ENCODE data around the gene TGM5. TPM values are rescaled to one million over a fixed set of nuclear protein-coding genes. Genes with fewer than 3 reads are reported as not detected.
"Not testable (repeated sequence)": the region's sequence is repeated elsewhere in the genome, so short reads cannot be mapped to it uniquely, and the experiment has no call there.

Gene TGM5
- total RNA-seq, 4 donors from 2014 or later: not detected

GRCh38 chr15:43275740-43276562 is 9.2 kb upstream of the TGM5 start:
- 45 to 60% methylated on average over 15 of the region's 15 CpGs for WGBS, 2 donors
- no peak overlapping the region for H3K4me3 ChIP-seq
- H3K4me1 ChIP-seq: no peaks in the 10 kb centered on the region
- no peak for DNase-seq (ENCODE audit: low spot score in 2 of 2)
- TF ChIP-seq POLR2A (IDR thresholded peaks at IDR 0.05): no peak
- TF ChIP-seq EP300 (IDR thresholded peaks at IDR 0.05): no peak
- no peak for TF ChIP-seq CTCF (IDR thresholded peaks at IDR 0.05)
- H3K36me3 ChIP-seq: no peaks in the 10 kb centered on the region
- peaks cover 0 to 19% (median 0%) of the 10 kb centered on the region in 4 donors for H3K9me3 ChIP-seq
- peaks cover 0 to 24% of the 10 kb centered on the region in 2 donors for H3K27me3 ChIP-seq
- no peak overlapping the region for H3K27ac ChIP-seq

GRCh38 chr15:43274136-43274535 is 7.4 kb upstream of the TGM5 start:
- Histone ChIP-seq H3K27ac (no peak overlapping the region), H3K36me3 (no peaks in the 10 kb centered on the region), H3K4me1 (no peaks in the 10 kb centered on the region), H3K4me3 (no peak overlapping the region), H3K27me3 (peaks cover 0 to 24% of the 10 kb centered on the region in 2 donors), H3K9me3 (peaks cover 0 to 19% (median 0%) of the 10 kb centered on the region in 4 donors)
- WGBS, 2 donors: 72 to 75% methylated on average over 7 to 9 of the region's 9 CpGs
- DNase-seq (ENCODE audit: low spot score in 2 of 2): no peak
- TF ChIP-seq EP300 (IDR thresholded peaks at IDR 0.05): no peak
- TF ChIP-seq CTCF (IDR thresholded peaks at IDR 0.05): no peak
- TF ChIP-seq POLR2A (IDR thresholded peaks at IDR 0.05): no peak

- no peak overlapping the region for H3K27ac ChIP-seq
- WGBS, 2 donors: 79% methylated on average over 2 of the region's 2 CpGs
- no peaks in the 10 kb centered on the region for H3K36me3 ChIP-seq
- H3K4me1 ChIP-seq: no peaks in the 10 kb centered on the region
- TF ChIP-seq EP300 (IDR thresholded peaks at IDR 0.05): no peak
- no peak for TF ChIP-seq POLR2A (IDR thresholded peaks at IDR 0.05)
- no peak for TF ChIP-seq CTCF (IDR thresholded peaks at IDR 0.05)
- H3K27me3 ChIP-seq: peaks cover 0 to 24% of the 10 kb centered on the region in 2 donors
- no peak for DNase-seq (ENCODE audit: low spot score in 2 of 2)
- H3K4me3 ChIP-seq: no peak overlapping the region
- H3K9me3 ChIP-seq: peaks cover 0 to 19% (median 0%) of the 10 kb centered on the region in 4 donors
These were observed 6.5 kb upstream of the TGM5 start for GRCh38 chr15:43273243-43273642.

GRCh38 chr15:43271908-43272307 is 5.2 kb upstream of the TGM5 start:
- not testable (repeated sequence) for H3K4me3 ChIP-seq; DNase-seq (ENCODE audit: low spot score in 2 of 2); H3K27ac ChIP-seq; H3K36me3 ChIP-seq; H3K4me1 ChIP-seq
- Histone ChIP-seq H3K27me3 (peaks cover 0 to 16% of the 10 kb centered on the region in 2 donors), H3K9me3 (peaks cover 0 to 19% (median 0%) of the 10 kb centered on the region in 4 donors)
- 86 to 87% methylated on average over 1 of the region's 1 CpG for WGBS, 2 donors

GRCh38 chr15:43270676-43271306 is 4.1 kb upstream of the TGM5 start:
- no peak for DNase-seq (ENCODE audit: low spot score in 2 of 2)
- no peaks in the 10 kb centered on the region for H3K4me1 ChIP-seq
- no peak overlapping the region for H3K27ac ChIP-seq
- peaks cover 0 to 19% (median 0%) of the 10 kb centered on the region in 4 donors for H3K9me3 ChIP-seq
- no peaks in the 10 kb centered on the region for H3K36me3 ChIP-seq
- no peak overlapping the region for H3K4me3 ChIP-seq
- TF ChIP-seq CTCF (IDR thresholded peaks at IDR 0.05): no peak
- TF ChIP-seq POLR2A (IDR thresholded peaks at IDR 0.05): no peak
- no peak for TF ChIP-seq EP300 (IDR thresholded peaks at IDR 0.05)
- peaks cover 0 to 6% of the 10 kb centered on the region in 2 donors for H3K27me3 ChIP-seq
- 48 to 65% methylated on average over 6 of the region's 6 CpGs for whole genome bisulfite sequencing, 2 donors
